Heart right ventricle (tissue), 16 donors: Measurements from ENCODE around the gene STX19. TPM values are rescaled to one million over a fixed set of nuclear protein-coding genes. Genes with fewer than 3 reads are reported as not detected.

Experiments
- ATAC-seq, 8 donors: fragments of 200-7000 bp; cut with Tn5 transposase; one replicate each; pipeline ENCODE4 v1.9.1; 2020; ENCODE audit warnings: mild to moderate bottlenecking in 8 of 8, moderate library complexity in 8 of 8, moderate number of reproducible peaks in 1 of 8
- DNase-seq, 2 donors: peaks; one replicate each; pipeline ENCODE4 v3.0.0-alpha.2; 2020
- H3K27ac ChIP-seq, 10 donors: fragments of 200-600 bp; sonication (generic) in 2 of 10; one replicate each; pipeline versions ENCODE4 v1.5.0 to v1.8.0; 2020 to 2022; ENCODE audit warnings: mild to moderate bottlenecking in 3 of 10
- H3K27me3 ChIP-seq, 7 donors: fragments of 200-600 bp; one replicate each; pipeline ENCODE4 v1.8.0; 2021 to 2022; ENCODE audit warnings: mild to moderate bottlenecking in 2 of 7
- H3K36me3 ChIP-seq, 9 donors: fragments of 200-600 bp; sonication (generic) in 1 of 9; one replicate each; pipeline versions ENCODE4 v1.5.0 to v1.8.0; 2020 to 2022; ENCODE audit warnings: mild to moderate bottlenecking in 2 of 9
- H3K4me1 ChIP-seq, 9 donors: fragments of 200-600 bp; sonication (generic) in 1 of 9; one replicate each; pipeline versions ENCODE4 v1.5.0 to v1.8.0; 2020 to 2022; ENCODE audit warnings: mild to moderate bottlenecking in 4 of 9
- H3K4me3 ChIP-seq, 10 donors: fragments of 200-600 bp; sonication (generic) in 2 of 10; one replicate each; pipeline versions ENCODE4 v1.5.0 to v1.8.0; 2020 to 2022; ENCODE audit warnings: mild to moderate bottlenecking in 7 of 10, moderate library complexity in 2 of 10
- H3K9me3 ChIP-seq, 11 donors: fragments of 200-600 bp in 10 of 11; sonication (generic) in 2 of 11; one replicate each; pipeline versions ENCODE4 v1.5.0 to v1.8.0; 2013 to 2022; ENCODE audit warnings: mild to moderate bottlenecking in 2 of 11, control low read depth in 1 of 11, moderate library complexity in 1 of 11
- CTCF ChIP-seq, 9 donors: fragments of 200-600 bp; sonication (generic) in 2 of 9; IDR thresholded peaks; one replicate each; pipeline versions ENCODE4 v1.5.0 to v1.8.0; 2021 to 2022; ENCODE audit warnings: antibody characterized with exemption in 9 of 9, mild to moderate bottlenecking in 5 of 9, moderate library complexity in 1 of 9
- WGBS, 2 donors: extraction: QIAGEN DNeasy Blood & Tissue Kit; methylation state at CpG; one replicate each; pipeline ENCODE4 v1.1.7; 2013; ENCODE audit warnings: inconsistent platforms in 1 of 2; 5-methylcytosine and 5-hydroxymethylcytosine counted together
- intact Hi-C, 10 donors: fragments of 100-400 bp; cut with DNase I; formaldehyde crosslinking; loops; one replicate each; pipeline versions ENCODE4 v1.11.1 to v1.14.2; 2022
- polyA plus RNA-seq, 2 donors: library from polyadenylated mRNA; stranded (reverse); fragments of 200-250 nt; gene quantifications; one replicate each; pipeline ENCODE4 v1.2.3, GENCODE V29; 2013
- total RNA-seq, 10 donors: library from RNA; stranded (reverse); fragmentation: NEBNext Ultra II Directional in 3 of 10; extraction: Animal tissue kit (Norgen Biotek cat#: 25700) in 3 of 10; gene quantifications; one replicate each; pipeline versions ENCODE4 v1.2.1 to v1.2.4, GENCODE V29; 2021 to 2023
- donor health status: Arrhythmogenic right ventricular cardiomyopathy.
- donor health status: ischemic (EF 13 %, LVEDD 7.1; RV severe dilation, severe dysfunction).
- donor health status: healthy with polysubstance abuse.
- donor health status: DM: no; HTN: yes; CAD: no.
- donor health status: DM: no; HTN: no; CAD: no.
- donor health status: ischemic (EF 25% LVEDD 6.9; RV normal size, moderate dysfunction).
- donor health status: ischemic (EF 25% LVEDD 5.7; RV mildly dilated, moderate dysfunction).
- donor health status: healthy.
- donor health status: DM: yes; HTN: yes; CAD: no.
- donor health status: Ischemic cardiomyopathy.
- donor health status: ischemic (EF 35%, LVEDD 5.7; RV mildly dilated, moderate dysfunction).
- donor health status: nonischemic (EF 11% LVEDD 7.7; RV severe dilation, severe dysfunction).
- donor health status: DM: yes; HTN: yes; CAD: no.
- donor health status: PGD.
- donor health status: ischemic (EF 29% LVEDD 5.4; RV normal size, mild dysfunction).
- donor health status: nonischemic (EF 23%, LVEDD 6.1; RV moderate dilation, normal function).

The STX19 gene
- total and polyA plus RNA-seq, 12 donors, result 0.09 to 0.28 (median 0.21) TPM; not detected in 7

DNA sequence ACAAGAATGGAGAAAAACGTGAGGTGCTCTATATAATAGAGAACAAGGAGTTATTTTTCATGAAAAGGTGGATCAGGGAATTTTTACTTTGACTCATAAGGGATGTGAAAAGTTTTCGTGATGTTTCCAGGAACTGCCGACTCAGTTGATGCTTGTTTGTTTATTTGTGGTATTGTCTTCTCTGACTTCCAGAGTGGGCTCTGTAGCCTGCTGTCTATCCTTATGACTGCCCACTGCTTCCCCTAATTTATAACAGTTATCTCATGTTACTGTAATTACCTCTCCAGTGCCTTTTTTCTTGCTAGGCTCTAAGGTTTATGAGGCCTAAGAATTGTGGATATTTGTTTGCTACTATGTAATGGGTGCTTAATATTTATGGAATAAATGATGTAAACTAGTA lies 36.2 kb downstream of the STX19 start:
- Histone ChIP-seq H3K4me3 (no peak overlapping the region), H3K27me3 (no peaks in the 10 kb centered on the region), H3K27ac (no peak overlapping the region), H3K4me1 (peaks cover 0 to 19% (median 6%) of the 10 kb centered on the region in 9 donors), H3K36me3 (peaks cover 0 to 9% (median 0%) of the 10 kb centered on the region in 9 donors), H3K9me3 (no peaks in the 10 kb centered on the region)
- ATAC-seq (no peak), DNase-seq (no peak)
- 86 to 92% methylated on average over 3 of the region's 3 CpGs for WGBS, 2 donors
- no peak for TF ChIP-seq CTCF (IDR thresholded peaks at IDR 0.05)
- intact Hi-C loops, result no loop called here

- intact Hi-C loops, result no loop called here
- no peaks in the 10 kb centered on the region for H3K27me3 ChIP-seq
- no peak overlapping the region for H3K4me3 ChIP-seq
- ATAC-seq (no peak), DNase-seq (no peak)
- no peak overlapping the region for H3K27ac ChIP-seq
- WGBS, 2 donors, result 90 to 91% methylated on average over 2 of the region's 2 CpGs
- peaks cover 0 to 3% (median 0%) of the 10 kb centered on the region in 9 donors for H3K36me3 ChIP-seq
- no peak for TF ChIP-seq CTCF (IDR thresholded peaks at IDR 0.05)
- H3K9me3 ChIP-seq, result no peaks in the 10 kb centered on the region
- peaks cover 0 to 19% (median 6%) of the 10 kb centered on the region in 9 donors for H3K4me1 ChIP-seq
Measured at GRCh38 chr3:93991631-93992030, 36.8 kb downstream of the STX19 start.

DNA sequence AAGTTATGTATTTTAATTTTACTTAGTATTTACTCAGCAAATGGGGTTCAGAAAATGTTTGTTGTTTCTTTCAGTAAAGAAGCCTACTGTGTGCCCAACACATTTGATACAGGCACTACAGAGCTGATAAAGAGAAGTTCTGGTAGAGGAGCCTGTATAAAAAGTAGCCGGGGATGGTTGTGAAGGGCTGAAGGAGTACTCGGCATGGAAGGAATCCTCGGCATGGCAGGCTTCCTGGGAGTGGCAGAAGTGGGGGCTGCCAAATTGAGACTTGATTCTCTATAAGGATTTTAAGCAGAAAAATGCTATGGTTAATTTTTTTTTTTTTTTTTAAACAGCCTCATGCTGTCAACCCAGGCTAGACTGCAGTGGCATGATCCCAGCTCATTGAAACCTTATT lies 39.2 kb downstream of the STX19 start:
- Histone ChIP-seq H3K36me3 (no peaks in the 10 kb centered on the region), H3K4me1 (peaks cover 0 to 19% (median 6%) of the 10 kb centered on the region in 9 donors), H3K27ac (no peak overlapping the region), H3K4me3 (no peak overlapping the region), H3K9me3 (no peaks in the 10 kb centered on the region), H3K27me3 (no peaks in the 10 kb centered on the region)
- WGBS, 2 donors, result 69 to 70% methylated on average over 3 of the region's 3 CpGs
- intact Hi-C loops, result no loop called here
- DNase-seq (no peak), ATAC-seq (peak in 1 of 8 donors; percentile 39)
- no peak for TF ChIP-seq CTCF (IDR thresholded peaks at IDR 0.05)

GRCh38 chr3:93988764-93989163 lies 39.6 kb downstream of the STX19 start:
- peak overlapping the region in 1 of 10 donors; percentile 23 for H3K27ac ChIP-seq
- WGBS, 2 donors, result 94% methylated on average over 9 of the region's 9 CpGs
- no peak for DNase-seq

More at GRCh38 chr3:93988764-93989163, 39.6 kb downstream of the STX19 start:
- Histone ChIP-seq H3K9me3 (no peaks in the 10 kb centered on the region), H3K36me3 (no peaks in the 10 kb centered on the region), H3K27me3 (no peaks in the 10 kb centered on the region), H3K4me3 (no peak overlapping the region), H3K4me1 (peaks cover 0 to 19% (median 6%) of the 10 kb centered on the region in 9 donors)
- intact Hi-C loops, result no loop called here
- no peak for ATAC-seq
- TF ChIP-seq CTCF (IDR thresholded peaks at IDR 0.05), result no peak
